ENCODE data around the gene MYF6.

DNA sequence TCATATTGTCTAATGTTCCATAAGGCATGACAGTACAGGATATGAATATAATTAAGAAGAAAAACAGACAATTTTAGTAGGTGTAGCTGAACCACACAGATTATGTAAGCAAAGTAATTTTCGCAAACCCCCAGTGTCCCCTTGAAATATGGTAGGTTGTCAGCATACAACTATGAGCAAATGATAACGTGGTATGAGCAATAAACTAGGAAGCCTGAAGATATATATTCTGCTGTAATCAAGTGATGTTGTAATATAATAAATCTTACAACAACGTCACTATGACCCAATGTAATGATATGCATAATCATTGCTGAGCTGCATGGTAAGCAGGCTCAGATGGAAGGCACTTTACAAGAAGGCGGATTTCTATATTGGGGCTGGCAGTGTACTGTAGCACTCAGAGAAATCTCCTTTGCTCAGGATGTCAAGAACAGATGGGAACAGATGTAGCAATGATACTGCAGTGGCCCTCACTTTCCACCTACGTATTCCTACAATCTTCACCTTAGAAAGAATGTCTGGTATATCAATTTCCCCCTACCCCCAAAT lies 47.8 kb upstream of the MYF6 start:
- TF ChIP-seq ZNF133 (tag by site-specific recombination; IDR thresholded peaks at IDR 0.05) (no peak), ZSCAN16 (tag by site-specific recombination; IDR thresholded peaks at IDR 0.05) (no peak), KLF1 (tag by site-specific recombination; IDR thresholded peaks at IDR 0.05) (no peak), ZNF626 (tag by site-specific recombination; IDR thresholded peaks at IDR 0.05) (no peak)
- TF ChIP-seq, protein P1, sequence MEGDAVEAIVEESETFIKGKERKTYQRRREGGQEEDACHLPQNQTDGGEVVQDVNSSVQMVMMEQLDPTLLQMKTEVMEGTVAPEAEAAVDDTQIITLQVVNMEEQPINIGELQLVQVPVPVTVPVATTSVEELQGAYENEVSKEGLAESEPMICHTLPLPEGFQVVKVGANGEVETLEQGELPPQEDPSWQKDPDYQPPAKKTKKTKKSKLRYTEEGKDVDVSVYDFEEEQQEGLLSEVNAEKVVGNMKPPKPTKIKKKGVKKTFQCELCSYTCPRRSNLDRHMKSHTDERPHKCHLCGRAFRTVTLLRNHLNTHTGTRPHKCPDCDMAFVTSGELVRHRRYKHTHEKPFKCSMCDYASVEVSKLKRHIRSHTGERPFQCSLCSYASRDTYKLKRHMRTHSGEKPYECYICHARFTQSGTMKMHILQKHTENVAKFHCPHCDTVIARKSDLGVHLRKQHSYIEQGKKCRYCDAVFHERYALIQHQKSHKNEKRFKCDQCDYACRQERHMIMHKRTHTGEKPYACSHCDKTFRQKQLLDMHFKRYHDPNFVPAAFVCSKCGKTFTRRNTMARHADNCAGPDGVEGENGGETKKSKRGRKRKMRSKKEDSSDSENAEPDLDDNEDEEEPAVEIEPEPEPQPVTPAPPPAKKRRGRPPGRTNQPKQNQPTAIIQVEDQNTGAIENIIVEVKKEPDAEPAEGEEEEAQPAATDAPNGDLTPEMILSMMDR (tag by site-specific recombination; IDR thresholded peaks at IDR 0.05), result no peak
- TF ChIP-seq, protein P2, sequence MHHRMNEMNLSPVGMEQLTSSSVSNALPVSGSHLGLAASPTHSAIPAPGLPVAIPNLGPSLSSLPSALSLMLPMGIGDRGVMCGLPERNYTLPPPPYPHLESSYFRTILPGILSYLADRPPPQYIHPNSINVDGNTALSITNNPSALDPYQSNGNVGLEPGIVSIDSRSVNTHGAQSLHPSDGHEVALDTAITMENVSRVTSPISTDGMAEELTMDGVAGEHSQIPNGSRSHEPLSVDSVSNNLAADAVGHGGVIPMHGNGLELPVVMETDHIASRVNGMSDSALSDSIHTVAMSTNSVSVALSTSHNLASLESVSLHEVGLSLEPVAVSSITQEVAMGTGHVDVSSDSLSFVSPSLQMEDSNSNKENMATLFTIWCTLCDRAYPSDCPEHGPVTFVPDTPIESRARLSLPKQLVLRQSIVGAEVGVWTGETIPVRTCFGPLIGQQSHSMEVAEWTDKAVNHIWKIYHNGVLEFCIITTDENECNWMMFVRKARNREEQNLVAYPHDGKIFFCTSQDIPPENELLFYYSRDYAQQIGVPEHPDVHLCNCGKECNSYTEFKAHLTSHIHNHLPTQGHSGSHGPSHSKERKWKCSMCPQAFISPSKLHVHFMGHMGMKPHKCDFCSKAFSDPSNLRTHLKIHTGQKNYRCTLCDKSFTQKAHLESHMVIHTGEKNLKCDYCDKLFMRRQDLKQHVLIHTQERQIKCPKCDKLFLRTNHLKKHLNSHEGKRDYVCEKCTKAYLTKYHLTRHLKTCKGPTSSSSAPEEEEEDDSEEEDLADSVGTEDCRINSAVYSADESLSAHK (tag by site-specific recombination; IDR thresholded peaks at IDR 0.05), result no peak

Data from HEK293 (cell line).